GM12878 (cell line): ENCODE measurements around the gene MSI2. TPM values are rescaled to one million over a fixed set of nuclear protein-coding genes. Genes with fewer than 3 reads are reported as not detected.

Experiments
- ATAC-seq: fragments of 200-7000 bp; cut with Tn5 transposase; 3 replicates; pipeline ENCODE4 v1.9.1; 2020; ENCODE audit warnings: mild to moderate bottlenecking, moderate library complexity
- BruUV-seq: library from RNA; stranded (reverse); fragments of 400-500 nt; replicated peaks from 2 replicates; lab custom pipeline; 2021; lab: Mats Ljungman, UMichigan
- CTCF ChIA-PET: fragments of 300-600 bp; sonication (Branson Sonifier 250); formaldehyde crosslinking; extraction: SDS; loops from one replicate; lab custom pipeline; 2021; ENCODE audit warnings: inconsistent platforms; lab: Yijun Ruan, JAX
- POLR2A ChIA-PET: fragments of 350-600 bp; formaldehyde crosslinking; extraction: SDS; loops from one replicate; lab custom pipeline; 2021; ENCODE audit warnings: inconsistent platforms; lab: Charles Lee
- RAD21 ChIA-PET: fragments of 300-600 bp; sonication (Branson Sonifier 250); formaldehyde crosslinking; loops from one replicate; lab custom pipeline; 2023; ENCODE audit warnings: antibody characterized with exemption; ENCODE audit not compliant: unreplicated experiment; lab: Charles Lee
- SMC1A ChIA-PET: fragments of 300-600 bp; sonication (Branson Sonifier 250); formaldehyde crosslinking; loops from one replicate; lab custom pipeline; 2023; ENCODE audit not compliant: unreplicated experiment, uncharacterized antibody; lab: Charles Lee
- DNase-seq: peaks from one replicate; pipeline ENCODE4 v3.0.0-alpha.2; 2011; ENCODE audit warnings: low read depth, low spot score
- FAIRE-seq: peaks from 3 replicates; lab custom pipeline; 2011; peaks lifted over from hg19 to GRCh38; lab: Jason Lieb, UNC
- H2AFZ ChIP-seq: 2 replicates; pipeline ENCODE4 v1.6.0; 2011; ENCODE audit warnings: low read depth, low read length, control low read depth; ENCODE audit not compliant: control insufficient read depth
- H3K27ac ChIP-seq: 2 replicates; pipeline ENCODE4 v1.5.1; 2011; ENCODE audit warnings: control low read depth; ENCODE audit not compliant: control insufficient read depth, insufficient read depth
- H3K27me3 ChIP-seq, 2 experiments: replicated peaks in 1 of 2; 2 replicates each; pipeline versions ENCODE4 v1.6.0 to v1.6.1; 2011; ENCODE audit warnings: low read length in 1 of 2; ENCODE audit not compliant: control insufficient read depth in 2 of 2, insufficient read depth in 2 of 2
- H3K36me3 ChIP-seq, 2 experiments: 2 replicates each; pipeline ENCODE4 v1.5.1; 2011; ENCODE audit warnings: low read length in 1 of 2; ENCODE audit not compliant: control insufficient read depth in 2 of 2, insufficient read depth in 2 of 2
- H3K4me1 ChIP-seq: 2 replicates; pipeline ENCODE4 v1.6.1; 2011; ENCODE audit warnings: mild to moderate bottlenecking, low read length, moderate library complexity, mixed read lengths; ENCODE audit not compliant: control insufficient read depth, insufficient read depth
- H3K4me2 ChIP-seq: 2 replicates; pipeline ENCODE4 v1.6.0; 2011; ENCODE audit warnings: control low read depth; ENCODE audit not compliant: control insufficient read depth, insufficient read depth
- H3K4me3 ChIP-seq: fragments of 200-600 bp; sonication (generic); 2 replicates; pipeline ENCODE4 v1.5.1; 2016
- H3K79me2 ChIP-seq: 2 replicates; pipeline ENCODE4 v1.6.0; 2011; ENCODE audit warnings: low read length; ENCODE audit not compliant: control insufficient read depth, insufficient read depth
- H3K9ac ChIP-seq: 2 replicates; pipeline ENCODE4 v1.8.0; 2011; ENCODE audit warnings: low read length, control low read depth, mixed read lengths; ENCODE audit not compliant: control insufficient read depth, insufficient read depth
- H3K9me3 ChIP-seq: replicated peaks from 3 replicates; pipeline ENCODE4 v1.5.1; 2011; ENCODE audit warnings: mild to moderate bottlenecking, low read length; ENCODE audit not compliant: control insufficient read depth, insufficient read depth
- H4K20me1 ChIP-seq: 2 replicates; pipeline ENCODE4 v1.6.0; 2011; ENCODE audit not compliant: control insufficient read depth, insufficient read depth
- CEBPB ChIP-seq, 2 experiments: fragments of 150-350 bp in 1 of 2; IDR thresholded peaks; 2 replicates each; pipeline ENCODE4 v1.6.1; 2012 to 2014; ENCODE audit warnings: low read depth in 2 of 2, low read length in 2 of 2, borderline replicate concordance in 1 of 2, inconsistent platforms in 1 of 2
- MEF2B ChIP-seq: fragments of 450-650 bp; IDR thresholded peaks from 2 replicates; pipeline ENCODE4 v1.6.1; 2018; ENCODE audit warnings: mild to moderate bottlenecking, moderate library complexity; ENCODE audit not compliant: partially characterized antibody, poor library complexity, severe bottlenecking
- NBN ChIP-seq: fragments of 450-650 bp; IDR thresholded peaks from 2 replicates; pipeline ENCODE4 v1.6.1; 2016
- NKRF ChIP-seq: fragments of 450-650 bp; conservative IDR thresholded peaks from 2 replicates; pipeline ENCODE4 v1.6.1; 2017; ENCODE audit warnings: mild to moderate bottlenecking, moderate library complexity
- POLR2A ChIP-seq: IDR thresholded peaks from 2 replicates; pipeline ENCODE4 v1.6.1; 2011; ENCODE audit warnings: low read depth, mild to moderate bottlenecking, low read length
- REST ChIP-seq: IDR thresholded peaks from 2 replicates; pipeline ENCODE4 v1.6.1; 2012; ENCODE audit warnings: mild to moderate bottlenecking, low read depth, low read length
- SIN3A ChIP-seq: IDR thresholded peaks from 2 replicates; pipeline ENCODE4 v1.6.1; 2012; ENCODE audit warnings: low read depth, low read length, improper control_type of control experiment
- ZBTB40 ChIP-seq: fragments of 450-650 bp; IDR thresholded peaks from 2 replicates; pipeline ENCODE4 v1.6.1; 2016; ENCODE audit warnings: mild to moderate bottlenecking, moderate library complexity, borderline replicate concordance
- WGBS: methylation state at CpG from one replicate; pipeline ENCODE4 v1.1.6; 2016; ENCODE audit warnings: low lambda C conversion rate; ENCODE audit not compliant: insufficient replicate concordance, insufficient coverage; ENCODE audit errors: missing lambda C conversion rate; 5-methylcytosine and 5-hydroxymethylcytosine counted together
- in situ Hi-C: fragments of 300-500 bp; cut with MboI; formaldehyde crosslinking; loops from 9 replicates; pipeline ENCODE4 v1.14.3; 2018; ENCODE audit warnings: mixed read lengths
- intact Hi-C: fragments of 100-400 bp; cut with micrococcal nuclease; formaldehyde crosslinking; loops from one replicate; pipeline ENCODE4 v1.14.2; 2022; ENCODE audit not compliant: unreplicated experiment
- polyA plus RNA-seq, 11 experiments: library from polyadenylated mRNA; depleted of rRNA in 4 of 11; unstranded in 6 of 11; stranded (reverse) in 5 of 11; fragments of >200 nt; fragmentation: Nextera tagmentation in 4 of 11; fragmentation: Illumina TruSeq in 1 of 11; extraction: Ambion mirVana in 4 of 11; extraction: Trizol in 1 of 11; gene quantifications; 1 replicate in 1 of 11; 2 replicates in 10 of 11; pipeline versions ENCODE4 v1.2.1 to v1.2.3, GENCODE V29; 2011 to 2016; ENCODE audit warnings: inconsistent platforms in 2 of 11, missing spikeins in 2 of 11, low read depth in 1 of 11
- total RNA-seq, 4 experiments: library from RNA; depleted of rRNA in 3 of 4; stranded (reverse); fragments of >200 nt in 3 of 4; fragmentation: Illumina TruSeq in 1 of 4; extraction: Trizol in 1 of 4; gene quantifications; 2 replicates each; pipeline versions ENCODE4 v1.2.1 to v1.2.3, GENCODE V29; 2013 to 2021

MSI2 gene
- total and polyA plus RNA-seq, 10 of the 15 experiments (the other 5 are each of a cell fraction or from before 2014, with no cell fraction given), result 6.1 to 76.1 (median 42.0) TPM

GRCh38 chr17:57404795-57405490, 148.6 kb downstream of the MSI2 start:
- FAIRE-seq, result no peak
- CTCF ChIA-PET, result interaction anchor here (0.7 to 11.1 kb wide), 10 partner anchors 36 to 378 kb away, joined by 3 to 150 read pairs (median 4); no protein-coding TSS in a partner anchor
- Histone ChIP-seq H3K9ac (no peak overlapping the region), H3K27ac (no peak overlapping the region), H3K79me2 (peaks cover 10% of the 10 kb centered on the region), H3K4me2 (no peak overlapping the region), H4K20me1 (no peaks in the 10 kb centered on the region), H3K9me3 (no peaks in the 10 kb centered on the region), H3K36me3 (peaks cover 24% of the 10 kb centered on the region in 2 experiments), H2AFZ (no peak overlapping the region), H3K27me3 (no peaks in the 10 kb centered on the region), H3K4me3 (no peak overlapping the region), H3K4me1 (peaks cover 9% of the 10 kb centered on the region)
- 100% methylated on average over 6 of the region's 6 CpGs for WGBS
- intact Hi-C loops (no loop called here), in situ Hi-C loops (no loop called here)
- BruUV-seq, result no TSS peak
- no peak for DNase-seq
- TF ChIP-seq NBN, result no peak
- no peak for TF ChIP-seq NKRF
- TF ChIP-seq SIN3A, result no peak
- no peak for TF ChIP-seq CEBPB (IDR thresholded peaks at IDR 0.05; ENCODE audit: borderline replicate concordance in 1 of 2, low read depth in 2 of 2, low read length in 2 of 2)
- TF ChIP-seq REST, result no peak
- peak; percentile 81 for TF ChIP-seq ZBTB40
- no peak for TF ChIP-seq POLR2A
- no peak for TF ChIP-seq MEF2B
- POLR2A ChIA-PET, result interaction anchor here (1.1 to 2.6 kb wide), 2 partner anchors 35 to 36 kb away, joined by 3 to 9 read pairs; no protein-coding TSS in a partner anchor
- ATAC-seq, result no peak
- RAD21 ChIA-PET, result interaction anchor here (0.8 to 10.7 kb wide), 5 partner anchors 36 to 268 kb away, joined by 3 to 71 read pairs (median 5); no protein-coding TSS in a partner anchor
- SMC1A ChIA-PET, result interaction anchor here (0.6 to 3.1 kb wide), 7 partner anchors 11 to 327 kb away, joined by 3 to 30 read pairs (median 7); no protein-coding TSS in a partner anchor
